ENCODE data around the gene NECAP2. TPM values are rescaled to one million over a fixed set of nuclear protein-coding genes. Genes with fewer than 3 reads are reported as not detected.
A peak's percentile ranks its signal among the peaks of the same experiment; 100 is the strongest.

Gene NECAP2
- total RNA-seq, 3 donors from 2014 or later (not counting 1 experiment from before 2014, with no cell fraction given) = 62.1 to 73.1 (median 73.0) TPM

- TF ChIP-seq CTCF (IDR thresholded peaks at IDR 0.05) = no peak
- Mint-ChIP-seq H3K27me3 (ENCODE audit: low read depth in 2 of 2) (no peaks in the 10 kb centered on the region), H3K36me3 (no peaks in the 10 kb centered on the region), H3K4me3 (no peak overlapping the region), H3K4me1 (no peaks in the 10 kb centered on the region), H3K27ac (peak overlapping the region in 1 of 2 donors; percentile 33), H3K9me3 (no peaks in the 10 kb centered on the region)
- no peaks in the 10 kb centered on the region for H3K27me3 ChIP-seq (ENCODE audit: control insufficient read depth, insufficient read depth, low read length)
- intact Hi-C loops (cut with micrococcal nuclease) = no loop called here
- no peak overlapping the region for H3K27ac ChIP-seq (ENCODE audit: low read length)
- DNase-seq (no peak), ATAC-seq (no peak)
- no peaks in the 10 kb centered on the region for H3K4me1 ChIP-seq (ENCODE audit: control insufficient read depth, insufficient read depth, low read length)
- 96% methylated on average over 6 of the region's 6 CpGs for WGBS (ENCODE audit: insufficient coverage)
- H3K4me3 ChIP-seq (ENCODE audit: low read length) = no peak overlapping the region
- no peaks in the 10 kb centered on the region for H3K9me3 ChIP-seq (ENCODE audit: control insufficient read depth, insufficient read depth, low read length)
- peaks cover 71% of the 10 kb centered on the region for H3K36me3 ChIP-seq (ENCODE audit: control insufficient read depth, insufficient read depth, low read length)
Measured at GRCh38 chr1:16459352-16459925, 18.9 kb downstream of the NECAP2 start.

GRCh38 chr1:16461681-16462080 lies 21.2 kb downstream of the NECAP2 start:
- Histone ChIP-seq H3K4me1 (ENCODE audit: control insufficient read depth, insufficient read depth, low read length) (no peaks in the 10 kb centered on the region), H3K36me3 (ENCODE audit: control insufficient read depth, insufficient read depth, low read length) (peaks cover 56% of the 10 kb centered on the region), H3K4me3 (ENCODE audit: low read length) (no peak overlapping the region), H3K27ac (ENCODE audit: low read length) (no peak overlapping the region), H3K27me3 (ENCODE audit: control insufficient read depth, insufficient read depth, low read length) (no peaks in the 10 kb centered on the region), H3K9me3 (ENCODE audit: control insufficient read depth, insufficient read depth, low read length) (no peaks in the 10 kb centered on the region)
- H3K27me3 Mint-ChIP-seq (ENCODE audit: low read depth in 2 of 2) = no peaks in the 10 kb centered on the region
- WGBS (ENCODE audit: insufficient coverage) = 96% methylated on average over 3 of the region's 3 CpGs
- DNase-seq = no peak
- intact Hi-C loops (cut with micrococcal nuclease) = no loop called here
- no peak for TF ChIP-seq CTCF (IDR thresholded peaks at IDR 0.05)
- no peaks in the 10 kb centered on the region for H3K9me3 Mint-ChIP-seq
- H3K4me3 Mint-ChIP-seq = no peak overlapping the region
- no peaks in the 10 kb centered on the region for H3K4me1 Mint-ChIP-seq
- no peak overlapping the region for H3K27ac Mint-ChIP-seq
- no peaks in the 10 kb centered on the region for H3K36me3 Mint-ChIP-seq
- ATAC-seq = no peak

GRCh38 chr1:16462773-16463330 lies 22.3 kb downstream of the NECAP2 start:
- H3K4me1 Mint-ChIP-seq = no peaks in the 10 kb centered on the region
- no peaks in the 10 kb centered on the region for H3K9me3 ChIP-seq (ENCODE audit: control insufficient read depth, insufficient read depth, low read length)
- DNase-seq (no peak), ATAC-seq (no peak)
- H3K36me3 Mint-ChIP-seq = no peaks in the 10 kb centered on the region
- H3K4me3 ChIP-seq (ENCODE audit: low read length) = no peak overlapping the region
- intact Hi-C loops (cut with micrococcal nuclease) = no loop called here
- no peaks in the 10 kb centered on the region for H3K9me3 Mint-ChIP-seq
- no peak overlapping the region for H3K27ac ChIP-seq (ENCODE audit: low read length)
- no peaks in the 10 kb centered on the region for H3K4me1 ChIP-seq (ENCODE audit: control insufficient read depth, insufficient read depth, low read length)
- no peak for TF ChIP-seq CTCF (IDR thresholded peaks at IDR 0.05)
- no peaks in the 10 kb centered on the region for H3K27me3 Mint-ChIP-seq (ENCODE audit: low read depth in 2 of 2)
- no peak overlapping the region for H3K4me3 Mint-ChIP-seq
- no peaks in the 10 kb centered on the region for H3K27me3 ChIP-seq (ENCODE audit: control insufficient read depth, insufficient read depth, low read length)
- H3K27ac Mint-ChIP-seq = no peak overlapping the region
- 97% methylated on average over 7 of the region's 7 CpGs for WGBS (ENCODE audit: insufficient coverage)
- peaks cover 48% of the 10 kb centered on the region for H3K36me3 ChIP-seq (ENCODE audit: control insufficient read depth, insufficient read depth, low read length)

All from natural killer cell (primary cell).